Lung (tissue), 12 donors: Measurements from ENCODE around the gene RNF225. TPM values are rescaled to one million over a fixed set of nuclear protein-coding genes. Genes with fewer than 3 reads are reported as not detected.

Source experiments
- ATAC-seq: fragments of 200-7000 bp; cut with Tn5 transposase; one replicate; pipeline ENCODE4 v1.9.1; 2020; ENCODE audit warnings: moderate number of reproducible peaks; ENCODE audit not compliant: insufficient read depth, low FRiP score
- DNase-seq, 3 donors: peaks; one replicate each; pipeline ENCODE4 v3.0.0-alpha.2; 2013 to 2017
- H3K27ac ChIP-seq, 2 donors: one replicate each; pipeline ENCODE4 v1.5.1; 2013; ENCODE audit warnings: mild to moderate bottlenecking in 2 of 2, moderate library complexity in 2 of 2, control low read depth in 1 of 2, inconsistent platforms in 1 of 2, low read depth in 1 of 2, low read length in 1 of 2
- H3K27me3 ChIP-seq, 3 donors: one replicate each; pipeline ENCODE4 v1.5.1; 2013; ENCODE audit warnings: low read length in 2 of 3; ENCODE audit not compliant: control insufficient read depth in 3 of 3, insufficient read depth in 3 of 3
- H3K36me3 ChIP-seq, 4 donors: one replicate each; pipeline ENCODE4 v1.5.1; 2013; ENCODE audit warnings: low read length in 4 of 4, mild to moderate bottlenecking in 1 of 4, moderate library complexity in 1 of 4; ENCODE audit not compliant: control insufficient read depth in 4 of 4, insufficient read depth in 4 of 4
- H3K4me1 ChIP-seq, 5 donors: one replicate each; pipeline ENCODE4 v1.5.1; 2013; ENCODE audit warnings: low read length in 5 of 5, mild to moderate bottlenecking in 2 of 5, moderate library complexity in 1 of 5; ENCODE audit not compliant: control insufficient read depth in 5 of 5, insufficient read depth in 5 of 5
- H3K4me3 ChIP-seq: one replicate; pipeline ENCODE4 v1.5.1; 2013; ENCODE audit warnings: mild to moderate bottlenecking, control low read depth, moderate library complexity
- H3K9ac ChIP-seq, 2 donors: one replicate each; pipeline ENCODE4 v1.5.1; 2013; ENCODE audit warnings: low read length in 2 of 2, control low read depth in 1 of 2; ENCODE audit not compliant: insufficient read depth in 1 of 2
- H3K9me3 ChIP-seq, 4 donors: one replicate each; pipeline ENCODE4 v1.5.1; 2013; ENCODE audit warnings: low read length in 3 of 4, mild to moderate bottlenecking in 1 of 4, moderate library complexity in 1 of 4; ENCODE audit not compliant: control insufficient read depth in 4 of 4, insufficient read depth in 3 of 4
- WGBS, 2 donors: extraction: QIAGEN DNeasy Blood & Tissue Kit; methylation state at CpG; one replicate each; pipeline ENCODE4 v1.1.7; 2013; 5-methylcytosine and 5-hydroxymethylcytosine counted together
- polyA plus RNA-seq, 2 donors: library from polyadenylated mRNA; stranded (reverse); fragments of 200-250 nt; gene quantifications; one replicate each; pipeline ENCODE4 v1.2.1, GENCODE V29; 2013
- total RNA-seq, 2 donors: library from RNA; depleted of rRNA in 1 of 2; stranded (reverse); fragments of >200 nt in 1 of 2; gene quantifications; one replicate each; pipeline ENCODE4 v1.2.1, GENCODE V29; 2014 to 2021
- TF ChIP-seq, protein P1 (sequence below): IDR thresholded peaks from 2 replicates; pipeline ENCODE4 v1.5.1; 2012; ENCODE audit warnings: mild to moderate bottlenecking; ENCODE audit errors: control extremely low read depth, extremely low read depth
- donor health status: control.
- donor health status: control.
- donor health status: Bipolar disorder and iron deficiency.
- donor health status: healthy.
- donor health status: DM: yes; HTN: yes; CAD: no.

RNF225 gene
- total and polyA plus RNA-seq, 4 donors = 0.14 to 1.5 (median 0.26) TPM; not detected in 1

GRCh38 chr19:58382997-58383603, 12.4 kb upstream of the RNF225 start:
- Histone ChIP-seq H3K4me1 (peaks cover 0 to 39% (median 18%) of the 10 kb centered on the region in 5 donors), H3K9ac (no peak overlapping the region), H3K4me3 (no peak overlapping the region), H3K27ac (no peak overlapping the region), H3K36me3 (peaks cover 0 to 2% (median 1%) of the 10 kb centered on the region in 4 donors), H3K9me3 (no peaks in the 10 kb centered on the region), H3K27me3 (no peaks in the 10 kb centered on the region)
- DNase-seq (no peak), ATAC-seq (no peak)
- TF ChIP-seq, protein P1, sequence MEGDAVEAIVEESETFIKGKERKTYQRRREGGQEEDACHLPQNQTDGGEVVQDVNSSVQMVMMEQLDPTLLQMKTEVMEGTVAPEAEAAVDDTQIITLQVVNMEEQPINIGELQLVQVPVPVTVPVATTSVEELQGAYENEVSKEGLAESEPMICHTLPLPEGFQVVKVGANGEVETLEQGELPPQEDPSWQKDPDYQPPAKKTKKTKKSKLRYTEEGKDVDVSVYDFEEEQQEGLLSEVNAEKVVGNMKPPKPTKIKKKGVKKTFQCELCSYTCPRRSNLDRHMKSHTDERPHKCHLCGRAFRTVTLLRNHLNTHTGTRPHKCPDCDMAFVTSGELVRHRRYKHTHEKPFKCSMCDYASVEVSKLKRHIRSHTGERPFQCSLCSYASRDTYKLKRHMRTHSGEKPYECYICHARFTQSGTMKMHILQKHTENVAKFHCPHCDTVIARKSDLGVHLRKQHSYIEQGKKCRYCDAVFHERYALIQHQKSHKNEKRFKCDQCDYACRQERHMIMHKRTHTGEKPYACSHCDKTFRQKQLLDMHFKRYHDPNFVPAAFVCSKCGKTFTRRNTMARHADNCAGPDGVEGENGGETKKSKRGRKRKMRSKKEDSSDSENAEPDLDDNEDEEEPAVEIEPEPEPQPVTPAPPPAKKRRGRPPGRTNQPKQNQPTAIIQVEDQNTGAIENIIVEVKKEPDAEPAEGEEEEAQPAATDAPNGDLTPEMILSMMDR = no peak
- WGBS, 2 donors = 92 to 94% methylated on average over 6 of the region's 6 CpGs

- Histone ChIP-seq H3K27ac (peak overlapping the region; percentile 97 to 99), H3K36me3 (peaks cover 2 to 8% (median 4%) of the 10 kb centered on the region in 4 donors), H3K4me1 (peaks cover 0 to 31% (median 17%) of the 10 kb centered on the region in 5 donors), H3K27me3 (no peaks in the 10 kb centered on the region), H3K9ac (peak overlapping the region; percentile 3 to 94), H3K4me3 (no peak overlapping the region), H3K9me3 (no peaks in the 10 kb centered on the region)
- WGBS, 2 donors = 84 to 85% methylated on average over 9 of the region's 9 CpGs
- DNase-seq (no peak), ATAC-seq (no peak)
- TF ChIP-seq, protein P1 = no peak
Observed at GRCh38 chr19:58385313-58385890, 10.1 kb upstream of the RNF225 start.

DNA sequence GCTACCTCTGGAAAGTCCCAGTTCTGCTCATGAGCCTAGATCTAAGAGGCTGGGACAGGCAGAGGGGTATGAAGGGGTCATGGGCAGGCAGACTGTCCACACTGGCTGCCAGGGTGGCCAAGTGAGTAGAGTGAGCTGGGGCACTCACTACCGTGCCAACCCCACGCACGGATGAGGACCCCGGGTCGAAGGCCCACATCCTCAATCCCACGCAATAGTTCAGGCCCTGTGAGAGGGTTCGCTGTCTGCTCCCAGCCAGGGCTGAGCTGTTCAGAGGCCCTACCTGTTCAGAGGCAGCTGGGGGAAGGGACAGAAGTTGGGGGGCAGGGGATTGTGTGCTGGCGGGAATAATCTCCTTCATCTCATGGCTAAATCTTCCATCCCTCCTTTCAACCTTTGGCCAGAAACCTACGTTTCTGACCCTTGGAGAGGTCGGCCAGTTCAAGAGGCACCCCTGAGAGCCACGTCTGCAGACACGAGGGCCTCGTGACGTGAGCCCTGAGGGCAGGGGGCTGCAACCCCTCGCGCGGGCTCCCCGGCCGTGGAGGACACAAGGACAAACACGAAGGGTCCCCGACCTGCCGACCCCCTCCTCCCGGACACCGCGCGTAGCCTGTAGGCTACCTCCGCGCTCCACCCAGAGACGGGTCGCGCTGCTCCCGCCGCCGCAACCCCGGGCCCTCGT, 9.4 kb upstream of the RNF225 start:
- peaks cover 0 to 30% (median 17%) of the 10 kb centered on the region in 5 donors for H3K4me1 ChIP-seq
- peak overlapping the region; percentile 77 for H3K4me3 ChIP-seq
- no peaks in the 10 kb centered on the region for H3K9me3 ChIP-seq
- no peaks in the 10 kb centered on the region for H3K27me3 ChIP-seq
- TF ChIP-seq, protein P1 = no peak
- WGBS, 2 donors = 8 to 16% methylated on average over 36 of the region's 36 CpGs
- ATAC-seq = no peak
- no peak for DNase-seq
- H3K9ac ChIP-seq = peak overlapping the region; percentile 3 to 94
- H3K36me3 ChIP-seq = peaks cover 2 to 8% (median 7%) of the 10 kb centered on the region in 4 donors
- H3K27ac ChIP-seq = peak overlapping the region; percentile 97 to 99
